SK-N-SH (cell line): ENCODE data around the gene RPSA. TPM values are rescaled to one million over a fixed set of nuclear protein-coding genes. Genes with fewer than 3 reads are reported as not detected.
"Not testable (repeated sequence)": the region's sequence is repeated elsewhere in the genome, so short reads cannot be mapped to it uniquely, and the experiment has no call there.

Experiments
- CTCF ChIA-PET: fragments of 300-600, 350-600 bp; formaldehyde crosslinking; extraction: SDS; loops from one replicate; lab custom pipeline; 2021; lab: Yijun Ruan, JAX
- POLR2A ChIA-PET: fragments of 350-600 bp; sonication (Branson Sonifier 250); formaldehyde crosslinking; extraction: SDS; loops from one replicate; lab custom pipeline; 2020; ENCODE audit warnings: antibody characterized with exemption, inconsistent platforms; lab: Yijun Ruan, JAX
- DNase-seq: peaks from one replicate; pipeline ENCODE4 v3.0.0; 2012
- H2AFZ ChIP-seq: fragments of 200-600 bp; sonication (generic); 2 replicates; pipeline ENCODE4 v1.8.1; 2016; ENCODE audit warnings: antibody characterized with exemption, mild to moderate bottlenecking, low read depth
- H3F3A ChIP-seq: fragments of 200-600 bp; sonication (generic); replicated peaks from 2 replicates; pipeline ENCODE3; 2016; ENCODE audit warnings: antibody characterized with exemption, mild to moderate bottlenecking; ENCODE audit not compliant: insufficient read depth
- H3K27ac ChIP-seq, 2 experiments: fragments of 200-500 bp in 1 of 2; fragments of 200-600 bp in 1 of 2; sonication (Bioruptor generic) in 1 of 2; sonication (generic), shearing (Covaris generic) in 1 of 2; 2 replicates each; pipeline versions ENCODE4 v1.5.1 to v1.6.1; 2014 to 2016; ENCODE audit warnings: low read depth in 2 of 2, inconsistent platforms in 1 of 2, low read length in 1 of 2, mild to moderate bottlenecking in 1 of 2, mixed read lengths in 1 of 2
- H3K27me3 ChIP-seq: fragments of 200-600 bp; sonication (generic), shearing (Covaris generic); 2 replicates; pipeline ENCODE4 v1.6.1; 2016; ENCODE audit warnings: mixed run types; ENCODE audit not compliant: insufficient read depth
- H3K36me3 ChIP-seq, 2 experiments: fragments of 200-500 bp in 1 of 2; fragments of 200-600 bp in 1 of 2; sonication (Bioruptor generic) in 1 of 2; sonication (generic) in 1 of 2; replicated peaks in 1 of 2; 2 replicates each; pipeline versions ENCODE3 to v1.5.1; 2014 to 2016; ENCODE audit warnings: low read length in 1 of 2, mild to moderate bottlenecking in 1 of 2; ENCODE audit not compliant: insufficient read depth in 2 of 2, control insufficient read depth in 1 of 2
- H3K4me1 ChIP-seq, 2 experiments: fragments of 200-500 bp in 1 of 2; fragments of 200-600 bp in 1 of 2; sonication (Bioruptor generic) in 1 of 2; sonication (generic), shearing (Covaris generic) in 1 of 2; 2 replicates each; pipeline versions ENCODE4 v1.5.1 to v1.6.1; 2014 to 2016; ENCODE audit warnings: low read depth in 1 of 2, low read length in 1 of 2, mixed run types in 1 of 2; ENCODE audit not compliant: insufficient read depth in 2 of 2, control insufficient read depth in 1 of 2
- H3K4me2 ChIP-seq: fragments of 200-600 bp; sonication (generic), shearing (Covaris generic); 2 replicates; pipeline ENCODE4 v1.6.1; 2017; ENCODE audit warnings: mixed run types
- H3K4me3 ChIP-seq, 2 experiments: fragments of 200-500 bp in 1 of 2; fragments of 200-600 bp in 1 of 2; sonication (Bioruptor generic) in 1 of 2; sonication (generic), shearing (Covaris generic) in 1 of 2; 2 replicates each; pipeline versions ENCODE4 v1.5.1 to v1.8.1; 2014 to 2016; ENCODE audit warnings: low read depth in 2 of 2, inconsistent platforms in 1 of 2, low read length in 1 of 2, mild to moderate bottlenecking in 1 of 2, mixed read lengths in 1 of 2, moderate library complexity in 1 of 2
- H3K79me2 ChIP-seq: fragments of 200-600 bp; sonication (generic); 2 replicates; pipeline ENCODE4 v1.8.1; 2017; ENCODE audit warnings: mild to moderate bottlenecking; ENCODE audit not compliant: insufficient read depth
- H3K9ac ChIP-seq: fragments of 200-600 bp; sonication (generic); 2 replicates; pipeline ENCODE4 v1.6.1; 2017; ENCODE audit warnings: mixed run types
- H3K9me2 ChIP-seq: fragments of 200-600 bp; sonication (generic); 2 replicates; pipeline ENCODE4 v1.6.1; 2017; ENCODE audit warnings: mixed run types
- H3K9me3 ChIP-seq: fragments of 200-600 bp; sonication (generic); 2 replicates; pipeline ENCODE4 v1.6.1; 2017; ENCODE audit warnings: mixed run types, mild to moderate bottlenecking, moderate library complexity
- H4K20me1 ChIP-seq: fragments of 200-600 bp; sonication (generic); 2 replicates; pipeline ENCODE4 v1.6.1; 2017; ENCODE audit warnings: mild to moderate bottlenecking, mixed run types; ENCODE audit not compliant: insufficient read depth
- EP300 ChIP-seq, 2 experiments: IDR thresholded peaks; 2 replicates each; pipeline versions ENCODE4 v1.4.0 to v1.6.1; 2012; ENCODE audit warnings: borderline replicate concordance in 1 of 2, low read depth in 1 of 2, low read length in 1 of 2
- FOXJ3 ChIP-seq: sonication (generic); formaldehyde crosslinking; IDR thresholded peaks from 2 replicates; pipeline ENCODE4 v1.5.1; 2020; ENCODE audit warnings: mild to moderate bottlenecking, missing genetic modification reagents
- JUND ChIP-seq: IDR thresholded peaks from 2 replicates; pipeline ENCODE4 v1.4.0; 2012
- MAX ChIP-seq: IDR thresholded peaks from 2 replicates; pipeline ENCODE4 v1.4.0; 2012; ENCODE audit warnings: low read depth
- MXI1 ChIP-seq: IDR thresholded peaks from 2 replicates; pipeline ENCODE4 v1.6.1; 2012; ENCODE audit warnings: mild to moderate bottlenecking, low read depth, low read length, improper control_type of control experiment
- NRF1 ChIP-seq: IDR thresholded peaks from 2 replicates; pipeline ENCODE4 v1.6.1; 2012; ENCODE audit warnings: low read depth, mild to moderate bottlenecking, low read length
- RAD21 ChIP-seq: IDR thresholded peaks from 2 replicates; pipeline ENCODE4 v1.6.1; 2012; ENCODE audit warnings: mild to moderate bottlenecking, low read length
- RCOR1 ChIP-seq: fragments of 150-350 bp; IDR thresholded peaks from 2 replicates; pipeline ENCODE4 v1.6.1; 2017; ENCODE audit warnings: antibody characterized with exemption, low read length
- REST ChIP-seq: IDR thresholded peaks from 2 replicates; pipeline ENCODE4 v1.6.1; 2012; ENCODE audit warnings: mild to moderate bottlenecking, low read depth, low read length, moderate library complexity
- RXRA ChIP-seq: IDR thresholded peaks from 2 replicates; pipeline ENCODE4 v1.4.0; 2012; ENCODE audit warnings: low read depth, mild to moderate bottlenecking, borderline replicate concordance
- SIN3A ChIP-seq: IDR thresholded peaks from 2 replicates; pipeline ENCODE4 v1.6.1; 2012; ENCODE audit warnings: low read depth, mild to moderate bottlenecking, low read length, moderate library complexity, borderline replicate concordance
- SMC3 ChIP-seq: IDR thresholded peaks from 2 replicates; pipeline ENCODE4 v1.6.1; 2012; ENCODE audit warnings: low read depth, low read length, improper control_type of control experiment
- TAF1 ChIP-seq: IDR thresholded peaks from 2 replicates; pipeline ENCODE4 v1.6.1; 2012; ENCODE audit warnings: low read depth, mild to moderate bottlenecking, low read length, moderate library complexity, borderline replicate concordance
- TCF12 ChIP-seq: IDR thresholded peaks from 2 replicates; pipeline ENCODE4 v1.4.0; 2012
- USF1 ChIP-seq: IDR thresholded peaks from 2 replicates; pipeline ENCODE4 v1.4.0; 2012; ENCODE audit warnings: low read depth, borderline replicate concordance
- YY1 ChIP-seq: IDR thresholded peaks from 2 replicates; pipeline ENCODE4 v1.4.0; 2012; ENCODE audit warnings: low read depth, mild to moderate bottlenecking
- WGBS: methylation state at CpG from one replicate; pipeline ENCODE4 v1.1.6; 2017; ENCODE audit warnings: low lambda C conversion rate; 5-methylcytosine and 5-hydroxymethylcytosine counted together
- polyA plus RNA-seq, 3 experiments: library from polyadenylated mRNA; depleted of rRNA; stranded (reverse); fragments of >200 nt; gene quantifications; 2 replicates each; pipeline ENCODE4 v1.2.3, GENCODE V29; 2012

The RPSA gene
- polyA plus RNA-seq, 1 of the 3 experiments (the other 2 are of a cell fraction): 2,958 TPM

GRCh38 chr3:39370450-39370849 is 36.1 kb upstream of the RPSA start:
- H3K4me2 ChIP-seq, H3K27ac ChIP-seq, H3K36me3 ChIP-seq, CTCF ChIA-PET, POLR2A ChIA-PET, H3K9ac ChIP-seq, DNase-seq, H3K79me2 ChIP-seq, H3K27me3 ChIP-seq, H3K4me1 ChIP-seq, H4K20me1 ChIP-seq, H3K9me2 ChIP-seq, H2AFZ ChIP-seq, H3K4me3 ChIP-seq, H3K9me3 ChIP-seq, H3F3A ChIP-seq: not testable (repeated sequence)
- 3% methylated on average over 4 of the region's 4 CpGs for WGBS

GRCh38 chr3:39372833-39373232 is 33.7 kb upstream of the RPSA start:
- H2AFZ ChIP-seq: no peak overlapping the region
- CTCF ChIA-PET: interaction anchor here (0.9 to 1.7 kb wide), 3 partner anchors 80 to 183 kb away, joined by 3 to 6 read pairs (median 3); no protein-coding TSS in a partner anchor

More at GRCh38 chr3:39372833-39373232, 33.7 kb upstream of the RPSA start:
- Histone ChIP-seq H3K27me3 (no peaks in the 10 kb centered on the region), H3K27ac (no peak overlapping the region), H3K79me2 (no peaks in the 10 kb centered on the region), H3F3A (no peaks in the 10 kb centered on the region), H3K36me3 (no peaks in the 10 kb centered on the region), H3K4me3 (no peak overlapping the region), H3K9me3 (no peaks in the 10 kb centered on the region), H3K4me1 (no peaks in the 10 kb centered on the region), H3K4me2 (no peak overlapping the region), H4K20me1 (no peaks in the 10 kb centered on the region), H3K9ac (no peak overlapping the region), H3K9me2 (no peaks in the 10 kb centered on the region)
- DNase-seq: no peak
- POLR2A ChIA-PET: interaction anchor here (0.6 kb wide), 1 partner anchor 1997 kb away, joined by 3 read pairs; no protein-coding TSS in a partner anchor
- TF ChIP-seq MAX (no peak), REST (no peak), EP300 (IDR thresholded peaks at IDR 0.05; ENCODE audit: borderline replicate concordance in 1 of 2, low read depth in 1 of 2, low read length in 1 of 2) (no peak), MXI1 (no peak), RCOR1 (no peak), FOXJ3 (CRISPR knock-in tag) (no peak), RXRA (no peak), JUND (no peak), NRF1 (no peak), USF1 (no peak), TAF1 (no peak), RAD21 (no peak), YY1 (no peak), SMC3 (no peak), SIN3A (no peak), TCF12 (no peak)
